HepG2 (cell line): ENCODE data around the gene MCM6. TPM values are rescaled to one million over a fixed set of nuclear protein-coding genes. Genes with fewer than 3 reads are reported as not detected.
A peak's percentile ranks its signal among the peaks of the same experiment; 100 is the strongest.

Source experiments
- ATAD3A ChIP-seq: sonication (generic); formaldehyde crosslinking; IDR thresholded peaks from 2 replicates; pipeline ENCODE4 v1.4.0; 2020; ENCODE audit warnings: missing genetic modification reagents
- DMAP1 ChIP-seq: IDR thresholded peaks from 2 replicates; pipeline ENCODE4 v1.6.1; 2016
- HNF4G ChIP-seq, 2 experiments: sonication (generic) in 1 of 2; formaldehyde crosslinking in 1 of 2; IDR thresholded peaks; 2 replicates each; pipeline versions ENCODE4 v1.4.0 to v1.6.1; 2011 to 2020; ENCODE audit warnings: borderline replicate concordance in 2 of 2, low read depth in 2 of 2, mild to moderate bottlenecking in 2 of 2, low read length in 1 of 2, missing genetic modification reagents in 1 of 2, moderate library complexity in 1 of 2
- HOXD1 ChIP-seq: sonication (generic); formaldehyde crosslinking; IDR thresholded peaks from 2 replicates; pipeline ENCODE4 v1.5.0; 2020; ENCODE audit warnings: missing genetic modification reagents
- JUND ChIP-seq: sonication (generic); formaldehyde crosslinking; IDR thresholded peaks from 2 replicates; pipeline ENCODE4 v1.8.0; 2022; ENCODE audit warnings: mild to moderate bottlenecking, missing genetic modification reagents
- KDM2A ChIP-seq: sonication (generic); formaldehyde crosslinking; IDR thresholded peaks from 2 replicates; pipeline ENCODE4 v1.4.0; 2020; ENCODE audit warnings: low read depth, missing genetic modification reagents, borderline replicate concordance
- MIXL1 ChIP-seq: IDR thresholded peaks from 2 replicates; pipeline ENCODE4 v1.6.1; 2016
- SMAD9 ChIP-seq: sonication (generic); formaldehyde crosslinking; IDR thresholded peaks from 2 replicates; pipeline ENCODE4 v1.5.1; 2020; ENCODE audit warnings: mild to moderate bottlenecking, missing genetic modification reagents
- TEAD2 ChIP-seq: sonication (generic); formaldehyde crosslinking; IDR thresholded peaks from 2 replicates; pipeline ENCODE4 v1.9.0; 2021; ENCODE audit warnings: missing genetic modification reagents
- ZNF530 ChIP-seq: sonication (generic); formaldehyde crosslinking; IDR thresholded peaks from 2 replicates; pipeline ENCODE4 v1.5.0; 2020; ENCODE audit warnings: low read depth, mild to moderate bottlenecking, missing genetic modification reagents
- polyA plus RNA-seq, 8 experiments: library from polyadenylated mRNA; depleted of rRNA in 3 of 8; stranded (reverse) in 7 of 8; unstranded in 1 of 8; fragments of >200 nt; fragmentation: Illumina TruSeq in 4 of 8; extraction: Trizol in 4 of 8; gene quantifications; 2 replicates each; pipeline versions ENCODE4 v1.2.1 to v1.2.3, GENCODE V29; 2011 to 2016; ENCODE audit warnings: low read depth in 4 of 8, missing spikeins in 1 of 8, mixed read lengths in 1 of 8; ENCODE audit not compliant: insufficient read depth in 1 of 8
- total RNA-seq, 5 experiments: library from RNA; depleted of rRNA; stranded (reverse); fragments of >200 nt; fragmentation: Illumina TruSeq; extraction: Trizol; gene quantifications; 2 replicates each; pipeline ENCODE4 v1.2.3, GENCODE V29; 2016; ENCODE audit warnings: low read depth in 1 of 5
- TF ChIP-seq, protein P1 (sequence below): sonication (generic); formaldehyde crosslinking; IDR thresholded peaks from 2 replicates; pipeline ENCODE4 v1.4.0; 2020; ENCODE audit warnings: mild to moderate bottlenecking, missing genetic modification reagents
- TF ChIP-seq, protein P2 (sequence below): sonication (generic); formaldehyde crosslinking; IDR thresholded peaks from 2 replicates; pipeline ENCODE4 v1.4.0; 2020; ENCODE audit warnings: missing genetic modification reagents
- TF ChIP-seq, protein P3 (sequence below): sonication (generic); formaldehyde crosslinking; IDR thresholded peaks from 2 replicates; pipeline ENCODE4 v1.4.0; 2020; ENCODE audit warnings: mild to moderate bottlenecking, missing genetic modification reagents
- TF ChIP-seq, protein P4 (sequence below): sonication (generic); formaldehyde crosslinking; IDR thresholded peaks from 2 replicates; pipeline ENCODE4 v1.5.0; 2020; ENCODE audit warnings: mild to moderate bottlenecking, missing genetic modification reagents

Gene MCM6
- total and polyA plus RNA-seq, 2 of the 13 experiments (the other 11 are each of a cell fraction or from before 2014, with no cell fraction given), result 9.7 to 18.7 TPM

DNA sequence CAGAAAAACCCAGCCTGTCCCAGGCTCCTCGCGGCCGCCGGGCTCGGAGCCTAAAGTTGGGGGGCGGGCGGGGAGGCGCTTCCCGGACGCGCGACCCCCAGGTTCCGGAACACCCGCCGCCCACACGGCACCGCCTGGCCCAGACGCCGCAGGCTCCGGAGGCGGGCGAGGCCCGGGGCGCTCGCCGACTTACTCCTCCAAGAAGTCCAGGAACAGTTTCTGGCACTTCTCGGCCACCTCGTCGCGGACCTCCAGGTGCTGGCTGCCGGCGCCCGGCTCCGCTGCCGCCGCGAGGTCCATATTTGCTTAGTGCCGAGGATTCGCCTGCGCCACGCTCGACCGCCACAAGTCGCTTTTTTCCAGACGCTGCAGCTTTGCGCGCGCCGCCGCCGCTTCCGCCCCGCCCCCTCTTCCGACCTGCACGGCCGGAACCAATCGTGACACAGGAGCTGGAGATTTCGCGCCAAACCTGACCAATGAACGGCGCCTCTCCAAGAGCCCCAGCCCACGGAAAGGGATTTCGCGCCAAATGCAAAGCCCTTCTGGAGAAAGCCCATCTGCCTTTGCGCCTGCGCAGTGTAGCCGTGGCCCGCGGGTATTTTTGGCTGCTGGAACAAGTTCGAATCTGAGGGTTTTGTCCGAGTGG, at the start of gene MCM6 (continued):
- no peak for TF ChIP-seq SMAD9 (CRISPR knock-in tag)
- no peak for TF ChIP-seq JUND (CRISPR knock-in tag)
- 0 out of 2 replicates have a peak, but pooled peaks have one; percentile 53 for TF ChIP-seq HOXD1
- TF ChIP-seq KDM2A, result peak; percentile 32; the same call in 1 of the 2 replicates
- no peak for TF ChIP-seq ZNF530 (CRISPR knock-in tag)
- TF ChIP-seq, protein P1, sequence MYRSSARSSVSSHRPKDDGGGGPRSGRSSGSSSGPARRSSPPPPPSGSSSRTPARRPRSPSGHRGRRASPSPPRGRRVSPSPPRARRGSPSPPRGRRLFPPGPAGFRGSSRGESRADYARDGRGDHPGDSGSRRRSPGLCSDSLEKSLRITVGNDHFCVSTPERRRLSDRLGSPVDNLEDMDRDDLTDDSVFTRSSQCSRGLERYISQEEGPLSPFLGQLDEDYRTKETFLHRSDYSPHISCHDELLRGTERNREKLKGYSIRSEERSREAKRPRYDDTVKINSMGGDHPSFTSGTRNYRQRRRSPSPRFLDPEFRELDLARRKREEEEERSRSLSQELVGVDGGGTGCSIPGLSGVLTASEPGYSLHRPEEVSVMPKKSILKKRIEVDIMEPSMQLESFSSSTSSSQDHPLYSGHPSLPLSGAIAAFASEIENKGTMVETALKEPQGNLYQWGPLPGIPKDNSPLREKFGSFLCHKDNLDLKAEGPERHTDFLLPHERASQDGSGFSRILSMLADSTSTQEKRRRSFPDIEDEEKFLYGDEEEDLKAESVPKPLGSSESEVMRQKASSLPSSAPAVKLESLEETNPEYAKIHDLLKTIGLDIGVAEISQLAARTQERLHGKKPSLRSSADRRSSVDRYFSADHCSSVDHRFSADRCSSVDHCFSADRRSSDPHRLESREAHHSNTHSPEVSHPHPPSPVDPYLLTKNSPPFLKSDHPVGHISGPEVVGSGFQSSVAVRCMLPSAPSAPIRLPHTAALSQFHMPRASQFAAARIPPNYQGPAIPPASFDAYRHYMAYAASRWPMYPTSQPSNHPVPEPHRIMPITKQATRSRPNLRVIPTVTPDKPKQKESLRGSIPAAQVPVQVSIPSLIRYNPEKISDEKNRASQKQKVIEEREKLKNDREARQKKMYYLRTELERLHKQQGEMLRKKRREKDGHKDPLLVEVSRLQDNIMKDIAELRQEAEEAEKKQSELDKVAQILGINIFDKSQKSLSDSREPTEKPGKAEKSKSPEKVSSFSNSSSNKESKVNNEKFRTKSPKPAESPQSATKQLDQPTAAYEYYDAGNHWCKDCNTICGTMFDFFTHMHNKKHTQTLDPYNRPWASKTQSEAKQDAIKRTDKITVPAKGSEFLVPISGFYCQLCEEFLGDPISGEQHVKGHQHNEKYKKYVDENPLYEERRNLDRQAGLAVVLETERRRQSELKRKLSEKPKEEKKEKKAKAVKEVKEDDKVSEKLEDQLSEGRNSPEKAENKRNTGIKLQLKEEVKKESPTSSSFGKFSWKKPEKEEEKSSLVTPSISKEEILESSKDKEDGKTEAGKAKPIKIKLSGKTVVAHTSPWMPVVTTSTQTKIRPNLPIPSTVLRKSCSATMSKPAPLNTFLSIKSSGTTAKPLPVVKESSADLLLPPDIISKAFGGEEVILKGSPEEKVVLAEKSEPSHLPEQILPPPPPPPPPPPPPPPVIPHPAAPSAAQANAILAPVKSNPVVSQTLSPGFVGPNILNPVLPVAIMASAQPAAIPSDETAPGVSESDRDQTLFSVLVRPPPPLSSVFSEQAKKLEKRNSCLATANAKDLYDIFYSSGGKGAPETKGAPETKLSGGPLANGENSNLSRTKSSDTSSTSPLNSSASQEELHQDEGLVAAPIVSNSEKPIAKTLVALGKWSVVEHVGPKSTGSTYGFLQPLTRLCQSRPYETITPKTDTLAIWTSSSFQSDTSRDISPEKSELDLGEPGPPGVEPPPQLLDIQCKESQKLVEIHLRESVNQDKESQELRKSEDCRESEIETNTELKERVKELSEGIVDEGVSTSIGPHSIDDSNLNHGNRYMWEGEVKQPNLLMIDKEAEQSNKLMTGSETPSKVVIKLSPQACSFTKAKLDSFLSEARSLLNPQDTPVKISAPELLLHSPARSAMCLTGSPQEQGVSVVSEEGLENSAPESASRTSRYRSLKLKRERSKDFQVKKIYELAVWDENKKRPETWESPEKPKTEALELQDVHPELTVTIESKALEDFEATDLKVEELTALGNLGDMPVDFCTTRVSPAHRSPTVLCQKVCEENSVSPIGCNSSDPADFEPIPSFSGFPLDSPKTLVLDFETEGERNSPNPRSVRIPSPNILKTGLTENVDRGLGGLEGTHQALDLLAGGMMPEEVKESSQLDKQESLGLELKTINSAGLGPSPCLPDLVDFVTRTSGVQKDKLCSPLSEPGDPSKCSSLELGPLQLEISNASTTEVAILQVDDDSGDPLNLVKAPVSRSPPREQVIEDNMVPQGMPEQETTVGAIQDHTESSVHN (CRISPR knock-in tag), result no peak
- TF ChIP-seq DMAP1 (CRISPR knock-in tag), result peak; percentile 43; the same call in 1 of the 2 replicates
- no peak for TF ChIP-seq HNF4G (IDR thresholded peaks at IDR 0.05; ENCODE audit: borderline replicate concordance, low read depth, low read length)
- no peak for TF ChIP-seq HNF4G (CRISPR knock-in tag; IDR thresholded peaks at IDR 0.05; ENCODE audit: borderline replicate concordance, low read depth)
- TF ChIP-seq, protein P2, sequence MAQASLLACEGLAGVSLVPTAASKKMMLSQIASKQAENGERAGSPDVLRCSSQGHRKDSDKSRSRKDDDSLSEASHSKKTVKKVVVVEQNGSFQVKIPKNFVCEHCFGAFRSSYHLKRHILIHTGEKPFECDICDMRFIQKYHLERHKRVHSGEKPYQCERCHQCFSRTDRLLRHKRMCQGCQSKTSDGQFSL, result 0 out of 2 replicates have a peak, but pooled peaks have one; percentile 18
- no peak for TF ChIP-seq MIXL1 (CRISPR knock-in tag)
- TF ChIP-seq, protein P3, sequence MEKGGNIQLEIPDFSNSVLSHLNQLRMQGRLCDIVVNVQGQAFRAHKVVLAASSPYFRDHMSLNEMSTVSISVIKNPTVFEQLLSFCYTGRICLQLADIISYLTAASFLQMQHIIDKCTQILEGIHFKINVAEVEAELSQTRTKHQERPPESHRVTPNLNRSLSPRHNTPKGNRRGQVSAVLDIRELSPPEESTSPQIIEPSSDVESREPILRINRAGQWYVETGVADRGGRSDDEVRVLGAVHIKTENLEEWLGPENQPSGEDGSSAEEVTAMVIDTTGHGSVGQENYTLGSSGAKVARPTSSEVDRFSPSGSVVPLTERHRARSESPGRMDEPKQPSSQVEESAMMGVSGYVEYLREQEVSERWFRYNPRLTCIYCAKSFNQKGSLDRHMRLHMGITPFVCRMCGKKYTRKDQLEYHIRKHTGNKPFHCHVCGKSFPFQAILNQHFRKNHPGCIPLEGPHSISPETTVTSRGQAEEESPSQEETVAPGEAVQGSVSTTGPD, result no peak
- no peak for TF ChIP-seq TEAD2 (CRISPR knock-in tag)
- TF ChIP-seq, protein P4, sequence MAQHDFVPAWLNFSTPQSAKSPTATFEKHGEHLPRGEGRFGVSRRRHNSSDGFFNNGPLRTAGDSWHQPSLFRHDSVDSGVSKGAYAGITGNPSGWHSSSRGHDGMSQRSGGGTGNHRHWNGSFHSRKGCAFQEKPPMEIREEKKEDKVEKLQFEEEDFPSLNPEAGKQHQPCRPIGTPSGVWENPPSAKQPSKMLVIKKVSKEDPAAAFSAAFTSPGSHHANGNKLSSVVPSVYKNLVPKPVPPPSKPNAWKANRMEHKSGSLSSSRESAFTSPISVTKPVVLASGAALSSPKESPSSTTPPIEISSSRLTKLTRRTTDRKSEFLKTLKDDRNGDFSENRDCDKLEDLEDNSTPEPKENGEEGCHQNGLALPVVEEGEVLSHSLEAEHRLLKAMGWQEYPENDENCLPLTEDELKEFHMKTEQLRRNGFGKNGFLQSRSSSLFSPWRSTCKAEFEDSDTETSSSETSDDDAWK, result no peak
- no peak for TF ChIP-seq ATAD3A (CRISPR knock-in tag)
